NCI-H1930 (cell line): Measurements from ENCODE around the gene SERINC3.
"Not testable (repeated sequence)": the region's sequence is repeated elsewhere in the genome, so short reads cannot be mapped to it uniquely, and the experiment has no call there.

Experiments used
- DNase-seq, 2 experiments: peaks; one replicate each; lab custom pipeline; 2025; lab: John Stamatoyannopoulos, UW

SERINC3 gene

DNA sequence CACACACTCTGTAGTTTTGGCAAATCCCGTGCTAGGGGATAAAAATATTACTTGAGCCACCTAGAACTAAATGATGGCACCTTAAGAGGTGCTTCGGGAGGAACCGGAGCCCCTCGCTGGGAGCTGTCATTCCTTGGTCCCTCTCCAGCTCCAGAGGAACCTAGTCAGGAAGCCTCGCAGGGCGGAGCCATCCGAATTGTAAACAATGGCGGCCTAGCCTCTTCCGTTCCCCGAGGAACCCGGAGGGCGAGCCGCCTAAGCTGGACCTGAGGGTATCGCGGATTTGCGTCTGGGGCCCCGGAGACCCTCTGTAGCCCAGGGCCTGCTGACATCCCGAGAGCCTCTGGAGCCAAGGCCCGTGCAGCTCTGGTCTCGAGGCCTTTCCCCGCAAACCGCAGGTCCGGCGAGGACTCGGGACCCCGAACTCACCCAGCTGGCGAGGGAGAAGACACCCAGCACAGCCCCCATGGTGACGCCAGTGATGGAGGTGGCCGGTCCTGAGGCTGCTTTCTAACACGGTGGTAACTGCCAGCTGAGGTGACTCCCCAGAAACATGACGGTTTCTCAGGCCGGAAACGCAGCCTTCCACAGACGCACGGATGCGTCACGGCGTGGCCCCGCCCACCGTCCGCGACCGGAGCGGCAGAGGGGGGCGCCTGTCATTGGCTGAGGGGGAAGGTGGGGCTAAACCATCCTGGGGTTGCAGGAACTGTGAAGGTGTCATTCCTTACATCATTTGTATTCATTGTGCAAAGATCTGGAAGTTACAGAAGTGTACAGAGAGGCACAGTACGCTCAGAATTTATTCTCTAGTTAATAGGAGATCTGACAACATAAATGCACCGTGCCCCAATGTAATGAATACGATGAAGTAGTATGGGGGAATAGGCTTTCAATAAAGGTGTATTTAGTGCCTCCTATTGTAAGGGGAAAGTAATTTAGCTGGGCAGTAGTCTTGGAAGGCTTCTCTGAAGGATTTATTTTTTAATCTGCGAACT is at the start of gene SERINC3:
Gene SERINC3, minus strand, starts transcription at position 587 of the 998 bp plus-strand sequence. Its CDS starts 119 bp downstream, at position 468.
- peak; percentile 85 to 91 for DNase-seq

GRCh38 chr20:44571362-44571988 is 49.6 kb upstream of the SERINC3 start:
- no peak for DNase-seq

GRCh38 chr20:44570367-44570766 is 48.5 kb upstream of the SERINC3 start:
- DNase-seq: no peak

- DNase-seq: no peak
Measured at GRCh38 chr20:44566811-44567210, 44.9 kb upstream of the SERINC3 start.

- DNase-seq: no peak
Measured at GRCh38 chr20:44566018-44566417, 44.1 kb upstream of the SERINC3 start.

- DNase-seq: no peak
Measured at GRCh38 chr20:44561876-44562275, 40.0 kb upstream of the SERINC3 start.

DNA sequence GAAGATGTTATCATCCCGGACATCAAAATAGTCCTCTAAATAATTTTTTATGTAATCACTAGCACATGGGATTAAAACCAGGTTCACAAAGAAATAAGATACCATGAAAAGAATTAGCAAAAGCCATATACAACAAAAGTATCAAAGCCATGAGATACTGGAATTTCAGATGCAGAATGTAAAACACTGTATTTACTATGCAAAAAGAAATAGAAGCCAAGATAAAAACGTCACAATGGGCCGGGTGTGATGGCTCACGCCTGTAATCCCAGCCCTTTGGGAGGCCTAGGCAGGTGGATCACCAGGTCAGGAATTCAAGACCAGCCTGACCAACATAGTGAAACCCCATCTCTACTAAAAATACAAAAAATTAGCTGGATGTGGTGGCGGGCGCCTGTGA is 38.9 kb upstream of the SERINC3 start:
- DNase-seq: not testable (repeated sequence)

GRCh38 chr20:44560229-44560628 is 38.4 kb upstream of the SERINC3 start:
- DNase-seq: no peak

GRCh38 chr20:44559302-44559701 is 37.4 kb upstream of the SERINC3 start:
- DNase-seq: no peak

- DNase-seq: no peak
Measured at GRCh38 chr20:44552950-44553908, 31.4 kb upstream of the SERINC3 start.

DNA sequence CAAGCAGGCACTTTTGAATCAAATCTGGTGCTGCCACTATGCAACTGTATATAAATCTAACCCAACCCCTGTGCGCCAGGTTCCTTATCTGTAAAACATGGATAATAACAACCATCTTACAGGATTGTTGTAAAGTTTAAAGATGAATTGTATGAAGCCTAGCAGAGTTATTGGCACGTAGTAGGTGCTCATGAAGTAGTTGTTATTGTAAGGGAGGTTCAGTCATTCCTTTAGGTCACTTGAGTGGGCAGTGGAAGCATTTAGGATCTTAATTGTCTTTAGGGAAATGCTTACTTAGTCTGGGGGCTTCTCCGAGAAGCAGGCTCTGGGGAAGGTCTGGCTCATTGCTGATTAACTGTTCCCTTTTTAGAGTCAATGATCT is 30.7 kb upstream of the SERINC3 start:
- DNase-seq: no peak

- DNase-seq: no peak
Measured at GRCh38 chr20:44552050-44552449, 30.2 kb upstream of the SERINC3 start.

DNA sequence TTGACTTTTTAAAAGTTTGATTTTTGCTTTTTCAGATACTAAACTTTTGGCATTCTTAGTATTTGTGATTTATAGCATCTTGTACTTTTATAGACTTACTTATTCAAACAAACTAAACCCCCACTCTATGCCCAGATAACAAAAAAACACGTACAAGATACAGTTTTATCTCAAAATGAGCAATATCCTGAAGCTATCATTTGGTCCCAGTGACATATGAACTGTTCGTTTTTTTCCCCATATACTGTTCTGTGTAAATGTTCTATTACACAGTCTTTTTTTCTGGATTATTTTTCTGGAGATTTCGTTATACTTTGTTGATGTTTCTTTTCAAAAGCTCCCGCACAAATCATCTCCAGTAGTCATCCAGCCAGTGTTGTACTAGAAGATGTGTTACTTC is 27.3 kb upstream of the SERINC3 start:
- DNase-seq: no peak

- DNase-seq: no peak
Measured at GRCh38 chr20:44547419-44547818, 25.5 kb upstream of the SERINC3 start.

DNA sequence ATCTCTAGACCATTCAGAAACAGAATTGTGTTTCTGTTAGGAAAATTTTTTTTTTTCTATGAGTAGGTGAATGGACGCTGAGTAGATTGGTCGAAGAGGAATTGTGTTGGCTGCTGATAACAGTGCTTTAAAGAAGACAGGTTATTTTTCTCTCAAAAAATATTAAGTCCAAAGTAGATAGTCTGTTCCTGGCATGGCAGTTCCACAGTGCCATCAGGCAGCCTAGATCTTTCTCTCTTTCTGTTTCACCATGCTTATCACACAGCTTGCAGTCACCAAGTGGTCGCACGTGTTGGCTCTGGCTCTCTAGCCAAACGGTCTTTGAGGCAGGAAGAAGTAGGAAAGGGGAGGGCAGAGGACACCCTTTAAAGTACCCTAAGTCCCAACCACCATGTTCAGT is 22.4 kb upstream of the SERINC3 start:
- no peak for DNase-seq

GRCh38 chr20:44543358-44543757 is 21.5 kb upstream of the SERINC3 start:
- DNase-seq: no peak

GRCh38 chr20:44542890-44543289 is 21.0 kb upstream of the SERINC3 start:
- DNase-seq: no peak

- no peak for DNase-seq
Measured at GRCh38 chr20:44541992-44542391, 20.1 kb upstream of the SERINC3 start.

- no peak for DNase-seq
Measured at GRCh38 chr20:44540834-44541233, 19.0 kb upstream of the SERINC3 start.

- DNase-seq: no peak
Measured at GRCh38 chr20:44537993-44538392, 16.1 kb upstream of the SERINC3 start.

- DNase-seq: no peak
Measured at GRCh38 chr20:44536175-44536574, 14.3 kb upstream of the SERINC3 start.

DNA sequence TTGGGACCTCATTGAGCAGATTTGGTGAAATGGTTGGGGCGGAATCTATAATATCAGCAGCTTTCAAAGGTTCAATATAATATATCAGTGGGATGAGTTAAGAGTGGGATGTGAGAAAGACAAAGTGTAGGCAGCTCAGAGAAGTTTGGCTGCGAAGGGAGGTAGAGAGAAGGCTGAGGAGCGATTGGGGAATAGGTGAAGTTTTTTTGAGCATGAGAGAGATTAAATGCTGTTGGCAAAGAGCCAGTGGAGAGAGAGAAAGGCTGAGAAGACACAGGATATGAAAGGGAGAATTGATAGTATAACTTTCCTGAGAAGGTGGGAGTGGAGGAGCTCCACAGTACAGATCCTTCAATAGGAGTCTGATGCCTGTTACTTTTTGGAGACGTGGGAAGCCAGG is 12.1 kb upstream of the SERINC3 start:
- DNase-seq: no peak
